Measurements from ENCODE around the gene PGM2.

DNA sequence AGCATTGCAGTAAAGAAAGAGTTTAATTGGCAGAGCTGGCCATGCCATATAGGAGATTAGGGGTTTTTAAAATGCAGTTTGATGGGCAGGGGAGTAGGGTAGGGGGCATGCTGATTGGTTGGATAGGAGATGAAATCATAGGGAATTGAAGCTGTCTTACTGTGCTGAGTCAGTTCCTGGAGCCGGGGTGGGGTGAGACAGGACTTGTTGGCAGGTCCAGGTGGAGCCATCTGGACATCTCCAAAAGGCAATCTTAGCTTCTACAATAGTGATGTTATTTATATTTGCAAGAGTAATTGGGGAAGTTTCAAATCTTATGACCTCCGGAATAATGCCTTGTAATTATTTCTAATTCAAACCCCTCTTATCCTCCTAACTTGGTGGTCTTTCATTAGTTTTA, 32.4 kb upstream of the PGM2 start:
- TF ChIP-seq POLR2AphosphoS5 (IDR thresholded peaks at IDR 0.05): no peak
- TF ChIP-seq, protein P1, sequence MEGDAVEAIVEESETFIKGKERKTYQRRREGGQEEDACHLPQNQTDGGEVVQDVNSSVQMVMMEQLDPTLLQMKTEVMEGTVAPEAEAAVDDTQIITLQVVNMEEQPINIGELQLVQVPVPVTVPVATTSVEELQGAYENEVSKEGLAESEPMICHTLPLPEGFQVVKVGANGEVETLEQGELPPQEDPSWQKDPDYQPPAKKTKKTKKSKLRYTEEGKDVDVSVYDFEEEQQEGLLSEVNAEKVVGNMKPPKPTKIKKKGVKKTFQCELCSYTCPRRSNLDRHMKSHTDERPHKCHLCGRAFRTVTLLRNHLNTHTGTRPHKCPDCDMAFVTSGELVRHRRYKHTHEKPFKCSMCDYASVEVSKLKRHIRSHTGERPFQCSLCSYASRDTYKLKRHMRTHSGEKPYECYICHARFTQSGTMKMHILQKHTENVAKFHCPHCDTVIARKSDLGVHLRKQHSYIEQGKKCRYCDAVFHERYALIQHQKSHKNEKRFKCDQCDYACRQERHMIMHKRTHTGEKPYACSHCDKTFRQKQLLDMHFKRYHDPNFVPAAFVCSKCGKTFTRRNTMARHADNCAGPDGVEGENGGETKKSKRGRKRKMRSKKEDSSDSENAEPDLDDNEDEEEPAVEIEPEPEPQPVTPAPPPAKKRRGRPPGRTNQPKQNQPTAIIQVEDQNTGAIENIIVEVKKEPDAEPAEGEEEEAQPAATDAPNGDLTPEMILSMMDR (IDR thresholded peaks at IDR 0.05): no peak
